Endothelial cell of umbilical vein (primary cell): ENCODE data around the gene NYAP2. TPM values are rescaled to one million over a fixed set of nuclear protein-coding genes. Genes with fewer than 3 reads are reported as not detected.

Experiments used
- BruUV-seq: library from RNA; stranded (reverse); fragments of 400-500 nt; replicated peaks from 2 replicates; lab custom pipeline; 2021; lab: Mats Ljungman, UMichigan
- CTCF ChIA-PET: fragments of 300-600, 350-600 bp; sonication (Branson Sonifier 250); formaldehyde crosslinking; loops from one replicate; lab custom pipeline; 2021; ENCODE audit warnings: antibody characterized with exemption, inconsistent platforms; lab: Charles Lee
- POLR2A ChIA-PET: fragments of 300-600, 350-600 bp; sonication (Branson Sonifier 250); formaldehyde crosslinking; loops from one replicate; lab custom pipeline; 2021; ENCODE audit warnings: antibody characterized with exemption, inconsistent platforms; lab: Charles Lee
- DNase-seq: peaks from one replicate; pipeline ENCODE4 v3.0.0-alpha.2; 2011; ENCODE audit warnings: low read depth, low spot score
- FAIRE-seq: peaks from 2 replicates; lab custom pipeline; 2011; peaks lifted over from hg19 to GRCh38; lab: Jason Lieb, UNC
- H2AFZ ChIP-seq: 2 replicates; pipeline ENCODE4 v1.6.0; 2012; ENCODE audit warnings: low read depth, low read length, control low read depth, inconsistent platforms
- H3K27ac ChIP-seq: 2 replicates; pipeline ENCODE4 v1.5.1; 2011; ENCODE audit warnings: low read depth, mild to moderate bottlenecking, control low read depth, low read length, moderate library complexity; ENCODE audit not compliant: insufficient read depth
- H3K27me3 ChIP-seq, 2 experiments: 2 replicates each; pipeline versions ENCODE4 v1.6.0 to v1.6.1; 2011; ENCODE audit warnings: low read length in 2 of 2, mixed read lengths in 1 of 2; ENCODE audit not compliant: control insufficient read depth in 2 of 2, insufficient read depth in 2 of 2
- H3K36me3 ChIP-seq, 2 experiments: 2 replicates in 1 of 2; 3 replicates in 1 of 2; pipeline ENCODE4 v1.5.1; 2011; ENCODE audit warnings: low read length in 2 of 2, mild to moderate bottlenecking in 1 of 2, moderate library complexity in 1 of 2; ENCODE audit not compliant: control insufficient read depth in 2 of 2, insufficient read depth in 2 of 2; ENCODE audit errors: extremely low read depth in 1 of 2
- H3K4me1 ChIP-seq: 3 replicates; pipeline ENCODE4 v1.5.1; 2011; ENCODE audit warnings: mild to moderate bottlenecking, low read length; ENCODE audit not compliant: control insufficient read depth, insufficient read depth; ENCODE audit errors: extremely low read depth
- H3K4me2 ChIP-seq: 2 replicates; pipeline ENCODE4 v1.6.1; 2011; ENCODE audit warnings: low read length, control low read depth, mixed read lengths; ENCODE audit not compliant: insufficient read depth
- H3K4me3 ChIP-seq, 3 experiments: fragments of 200-600 bp in 1 of 3; sonication (generic), shearing (Covaris generic) in 1 of 3; replicated peaks in 1 of 3; 2 replicates each; pipeline ENCODE4 v1.5.1; 2011 to 2016; ENCODE audit warnings: control low read depth in 3 of 3, low read length in 3 of 3, mild to moderate bottlenecking in 2 of 3, inconsistent platforms in 1 of 3, low read depth in 1 of 3, moderate library complexity in 1 of 3; ENCODE audit not compliant: insufficient read depth in 1 of 3
- H3K79me2 ChIP-seq: 2 replicates; pipeline ENCODE4 v1.6.0; 2012; ENCODE audit warnings: low read length, inconsistent platforms; ENCODE audit not compliant: control insufficient read depth, insufficient read depth
- H3K9ac ChIP-seq: replicated peaks from 2 replicates; pipeline ENCODE3; 2011; ENCODE audit warnings: low read length, control low read depth; ENCODE audit not compliant: insufficient read depth; ENCODE audit errors: extremely low read depth
- H3K9me1 ChIP-seq: replicated peaks from 3 replicates; pipeline ENCODE4 v1.6.0; 2011; ENCODE audit warnings: mild to moderate bottlenecking, low read length; ENCODE audit not compliant: control insufficient read depth, insufficient read depth; ENCODE audit errors: extremely low read depth
- H3K9me3 ChIP-seq: replicated peaks from 2 replicates; pipeline ENCODE4 v1.5.1; 2012; ENCODE audit warnings: low read length, inconsistent platforms; ENCODE audit not compliant: control insufficient read depth, insufficient read depth
- H4K20me1 ChIP-seq: replicated peaks from 2 replicates; pipeline ENCODE3; 2011; ENCODE audit warnings: mild to moderate bottlenecking, low read length; ENCODE audit not compliant: control insufficient read depth, insufficient read depth; ENCODE audit errors: extremely low read depth
- CTCF ChIP-seq, 2 donors: IDR thresholded peaks; 1 replicate in 1 of 2; 2 replicates in 1 of 2; pipeline ENCODE4 v1.5.1; 2011; ENCODE audit warnings: low read length in 2 of 2, mild to moderate bottlenecking in 2 of 2, moderate library complexity in 2 of 2, control low read depth in 1 of 2, inconsistent platforms in 1 of 2, low read depth in 1 of 2; ENCODE audit not compliant: insufficient read depth in 1 of 2; ENCODE audit errors: extremely low read depth in 1 of 2
- EZH2 ChIP-seq: IDR thresholded peaks from 2 replicates; pipeline ENCODE4 v1.6.1; 2012; ENCODE audit warnings: borderline replicate concordance, low read depth, mild to moderate bottlenecking, moderate library complexity, low read length, inconsistent platforms; ENCODE audit not compliant: severe bottlenecking
- GATA2 ChIP-seq: IDR thresholded peaks from 2 replicates; pipeline ENCODE4 v1.7.0; 2011; ENCODE audit warnings: low read depth, mild to moderate bottlenecking, moderate library complexity, mixed read lengths, low read length; ENCODE audit not compliant: insufficient read length, insufficient read depth
- JUN ChIP-seq: IDR thresholded peaks from 2 replicates; pipeline ENCODE4 v1.6.1; 2011; ENCODE audit warnings: borderline replicate concordance, low read depth; ENCODE audit not compliant: insufficient read length, insufficient read depth
- MAX ChIP-seq: IDR thresholded peaks from 2 replicates; pipeline ENCODE4 v1.6.1; 2011; ENCODE audit not compliant: insufficient read depth, insufficient read length
- MYC ChIP-seq: IDR thresholded peaks from one replicate; pipeline ENCODE4 v1.6.1; 2011; ENCODE audit warnings: mild to moderate bottlenecking, low read depth, low read length
- POLR2A ChIP-seq: IDR thresholded peaks from 2 replicates; pipeline ENCODE4 v1.6.1; 2012; ENCODE audit warnings: low read depth, mild to moderate bottlenecking, control low read depth, low read length
- dilution Hi-C: fragments of 300-500 bp; cut with MboI; formaldehyde crosslinking; loops from one replicate; pipeline ENCODE4 v1.15.0; 2019; ENCODE audit warnings: low sequenced_read_pairs; ENCODE audit not compliant: extremely low pct_ligation_motif_present
- intact Hi-C: fragments of 100-400 bp; cut with micrococcal nuclease; formaldehyde crosslinking; loops from one replicate; pipeline ENCODE4 v1.10.0; 2022
- polyA plus RNA-seq, 4 experiments: library from polyadenylated mRNA; depleted of rRNA in 3 of 4; stranded (reverse) in 3 of 4; unstranded in 1 of 4; fragments of >200 nt; gene quantifications; 2 replicates each; pipeline versions ENCODE4 v1.2.1 to v1.2.3, GENCODE V29; 2011 to 2012; ENCODE audit warnings: missing spikeins in 1 of 4
- small RNA-seq: library from RNA; depleted of rRNA; stranded (forward); fragments of <200 nt; gene quantifications from one replicate; pipeline ENCODE3, GENCODE V24; 2012; ENCODE audit warnings: low replicate concordance, low read depth; ENCODE audit not compliant: insufficient read depth, insufficient read length
- total RNA-seq: library from RNA; stranded (reverse); gene quantifications from 2 replicates; pipeline ENCODE4 v1.2.3, GENCODE V29; 2021

NYAP2 gene
- total and polyA plus RNA-seq, 2 donors (not counting 3 experiments of a cell fraction or from before 2014, with no cell fraction given): not detected

GRCh38 chr2:225697936-225698335, 298.4 kb downstream of the NYAP2 start:
- dilution Hi-C loops: no loop called here
- DNase-seq: no peak
- Histone ChIP-seq H3K27me3 (no peaks in the 10 kb centered on the region), H2AFZ (no peak overlapping the region), H3K9me1 (no peaks in the 10 kb centered on the region), H3K9me3 (no peaks in the 10 kb centered on the region), H4K20me1 (no peaks in the 10 kb centered on the region), H3K4me1 (no peaks in the 10 kb centered on the region), H3K27ac (no peak overlapping the region), H3K79me2 (no peaks in the 10 kb centered on the region), H3K36me3 (no peaks in the 10 kb centered on the region), H3K4me2 (no peak overlapping the region), H3K9ac (no peak overlapping the region), H3K4me3 (no peak overlapping the region)
- intact Hi-C loops: no loop called here
- CTCF ChIA-PET: no interaction called here
- TF ChIP-seq MYC (no peak), GATA2 (no peak), JUN (no peak), MAX (no peak), CTCF (IDR thresholded peaks at IDR 0.05; ENCODE audit: extremely low read depth in 1 of 2, insufficient read depth in 1 of 2, low read depth in 1 of 2, low read length in 2 of 2) (no peak), EZH2 (no peak), POLR2A (no peak)
- no peak for FAIRE-seq
- BruUV-seq: no TSS peak
- POLR2A ChIA-PET: no interaction called here

Small RNAs within 50 kb of the gene (small RNA-seq; reads per million reads assigned to genes)
- gene AC016717.1: not detected
